Measurements from ENCODE around the gene C2CD4C. TPM values are rescaled to one million over a fixed set of nuclear protein-coding genes. Genes with fewer than 3 reads are reported as not detected.

Gene C2CD4C
- polyA plus RNA-seq, 4 donors, result 0.27 to 3.1 (median 0.80) TPM; not detected in 1

Other genes starting within 250 kb of the C2CD4C start
- 100 to 1,000 TPM in 2 of 4 donors, 10 to 100 TPM in 1, under 1 TPM in 1; 0.64 to 130 (median 109) TPM for gene PLPP2, start 117.7 kb downstream of the C2CD4C start, polyA plus RNA-seq
- gene MIER2, start 64.4 kb downstream of the C2CD4C start, polyA plus RNA-seq, result 10 to 100 TPM; 10.3 to 18.9 (median 14.4) TPM
- 10 to 100 TPM in 3 of 4 donors, 1 to 10 TPM in 1; 7.6 to 18.9 (median 12.3) TPM for gene SHC2, start 51.9 kb upstream of the C2CD4C start, polyA plus RNA-seq
- gene MADCAM1, start 87.3 kb upstream of the C2CD4C start, polyA plus RNA-seq, result 10 to 100 TPM in 1 of 4 donors, 1 to 10 TPM in 2, not detected in 1; 1.1 to 11.3 (median 6.4) TPM
- gene TPGS1, start 98.3 kb upstream of the C2CD4C start, polyA plus RNA-seq, result 10 to 100 TPM; 17.4 to 38.4 (median 25.2) TPM
- 100 to 1,000 TPM in 2 of 4 donors, 10 to 100 TPM in 2; 58.2 to 113 (median 89.0) TPM for gene CDC34, start 122.6 kb upstream of the C2CD4C start, polyA plus RNA-seq
- gene GZMM, start 134.9 kb upstream of the C2CD4C start, polyA plus RNA-seq, result 1 to 10 TPM in 3 of 4 donors, under 1 TPM in 1; 0.89 to 5.7 (median 1.8) TPM
- gene BSG, start 163.4 kb upstream of the C2CD4C start, polyA plus RNA-seq, result 100 to 1,000 TPM; 208 to 454 (median 374) TPM
- gene HCN2, start 180.7 kb upstream of the C2CD4C start, polyA plus RNA-seq, result under 1 TPM in 2 of 4 donors, not detected in 2; 0.19 to 0.58 TPM
- gene POLRMT, start 224.4 kb upstream of the C2CD4C start, polyA plus RNA-seq, result 100 to 1,000 TPM in 1 of 4 donors, 10 to 100 TPM in 3; 63.0 to 153 (median 86.8) TPM
- under 1 TPM in 2 of 4 donors, not detected in 2; 0.12 to 0.30 TPM for gene FGF22, start 230.7 kb upstream of the C2CD4C start, polyA plus RNA-seq